K562 (cell line): Measurements from ENCODE around the gene MN1. TPM values are rescaled to one million over a fixed set of nuclear protein-coding genes. Genes with fewer than 3 reads are reported as not detected.

Experiments
- FOS ChIP-seq: IDR thresholded peaks from 3 replicates; pipeline ENCODE4 v1.6.1; 2011; ENCODE audit not compliant: insufficient read length; ENCODE audit errors: extremely low read depth
- RBFOX2 ChIP-seq: fragments of 200-400 bp; formaldehyde crosslinking; IDR thresholded peaks from 2 replicates; pipeline ENCODE4 v1.6.1; 2017; ENCODE audit warnings: low read depth, mild to moderate bottlenecking, low read length, moderate library complexity
- RBM22 ChIP-seq: fragments of 200-400 bp; formaldehyde crosslinking; IDR thresholded peaks from 2 replicates; pipeline ENCODE4 v1.6.1; 2018; ENCODE audit warnings: low read length, low read depth; ENCODE audit not compliant: poor library complexity, severe bottlenecking
- SPI1 ChIP-seq: IDR thresholded peaks from 2 replicates; pipeline ENCODE4 v1.6.1; 2011; ENCODE audit warnings: low read depth, low read length, control low read depth, borderline replicate concordance
- ZBTB17 ChIP-seq: fragments of 450-650 bp; formaldehyde crosslinking; IDR thresholded peaks from 2 replicates; pipeline ENCODE4 v1.4.0; 2020; ENCODE audit warnings: mild to moderate bottlenecking
- ZNF830 ChIP-seq: fragments of 250-450 bp; sonication (Bioruptor Pico); IDR thresholded peaks from 2 replicates; pipeline ENCODE4 v1.5.0; 2021; ENCODE audit warnings: mild to moderate bottlenecking
- polyA plus RNA-seq, 8 experiments: library from polyadenylated mRNA; depleted of rRNA in 4 of 8; stranded (reverse) in 5 of 8; unstranded in 3 of 8; fragments of >200 nt; fragmentation: Nextera tagmentation in 2 of 8; fragmentation: Illumina TruSeq in 1 of 8; extraction: Ambion mirVana in 2 of 8; extraction: Trizol in 1 of 8; gene quantifications; 2 replicates each; pipeline versions ENCODE4 v1.2.1 to v1.2.3, GENCODE V29; 2011 to 2014; ENCODE audit warnings: inconsistent platforms in 1 of 8, missing spikeins in 1 of 8
- total RNA-seq, 7 experiments: library from RNA; depleted of rRNA in 6 of 7; stranded (reverse); fragments of >200 nt in 6 of 7; fragmentation: Illumina TruSeq in 2 of 7; extraction: Trizol in 2 of 7; gene quantifications; 2 replicates each; pipeline versions ENCODE4 v1.2.1 to v1.2.3, GENCODE V29; 2011 to 2021; ENCODE audit warnings: low replicate concordance in 1 of 7
- TF ChIP-seq, protein P1 (sequence below), 3 experiments: fragments of 200-800 bp in 1 of 3; fragments of 250-450 bp in 1 of 3; fragments of 450-650 bp in 1 of 3; sonication (Bioruptor Pico) in 1 of 3; sonication (Bioruptor generic) in 1 of 3; formaldehyde crosslinking in 1 of 3; IDR thresholded peaks; 2 replicates each; pipeline versions ENCODE4 v1.6.1 to v1.8.0; 2016 to 2022; ENCODE audit warnings: mild to moderate bottlenecking in 2 of 3, missing genetic modification characterization in 2 of 3, missing compliant biosample characterization in 1 of 3, moderate library complexity in 1 of 3
- TF ChIP-seq, protein P2 (sequence below): fragments of 200-800 bp; sonication (Bioruptor generic); IDR thresholded peaks from 2 replicates; pipeline ENCODE4 v1.6.1; 2017; ENCODE audit warnings: missing genetic modification characterization, missing compliant biosample characterization
- TF ChIP-seq, protein P3 (sequence below): fragments of 250-450 bp; sonication (Bioruptor Pico); IDR thresholded peaks from 2 replicates; pipeline ENCODE4 v1.4.0; 2020; ENCODE audit warnings: mild to moderate bottlenecking, moderate library complexity, borderline replicate concordance

The MN1 gene
- total and polyA plus RNA-seq, 9 of the 15 experiments (the other 6 are each of a cell fraction or from before 2014, with no cell fraction given) = under 0.01 to 0.05 (median 0.03) TPM; not detected in 5

DNA sequence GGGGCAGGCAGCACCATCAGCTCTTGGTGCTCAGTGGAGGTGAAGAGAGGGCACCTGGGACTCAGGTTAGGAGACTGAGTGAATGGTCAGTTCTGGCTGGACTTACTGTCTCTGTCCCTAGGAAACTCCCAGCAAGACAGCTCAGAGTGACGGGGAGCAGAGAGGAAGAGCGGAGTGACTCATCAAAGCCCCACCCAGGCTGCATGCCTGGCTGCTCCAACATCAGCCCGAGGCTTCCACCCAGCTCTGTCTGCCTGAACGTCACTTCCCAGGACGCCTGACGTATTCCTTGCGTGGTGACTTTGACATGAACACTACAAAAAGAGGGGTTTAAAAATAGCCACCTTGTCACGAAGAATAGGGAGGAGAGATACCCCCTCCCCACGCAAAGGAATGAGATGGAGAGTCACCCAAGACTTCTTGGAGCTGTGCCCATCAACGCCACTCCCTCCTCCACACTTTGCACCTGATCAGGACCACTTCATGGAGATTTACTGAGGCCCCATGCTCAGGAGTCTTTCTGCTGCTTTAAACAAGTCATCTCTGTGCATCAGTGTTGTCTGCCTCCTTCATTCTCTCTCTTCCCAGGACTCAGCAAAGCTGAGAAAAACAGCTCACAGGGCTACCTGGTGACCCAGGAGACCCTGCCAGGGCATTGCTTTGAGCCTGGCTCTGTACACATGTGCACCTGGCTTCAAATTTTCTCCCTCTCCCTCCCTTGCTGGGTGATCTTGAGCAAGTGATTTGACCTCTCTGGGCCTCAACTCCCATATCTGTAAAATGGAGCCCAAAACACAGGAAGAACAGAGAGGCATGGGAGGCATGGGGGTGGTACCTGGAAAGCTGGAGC, 83.1 kb downstream of the MN1 start (continued):
- TF ChIP-seq, protein P1, sequence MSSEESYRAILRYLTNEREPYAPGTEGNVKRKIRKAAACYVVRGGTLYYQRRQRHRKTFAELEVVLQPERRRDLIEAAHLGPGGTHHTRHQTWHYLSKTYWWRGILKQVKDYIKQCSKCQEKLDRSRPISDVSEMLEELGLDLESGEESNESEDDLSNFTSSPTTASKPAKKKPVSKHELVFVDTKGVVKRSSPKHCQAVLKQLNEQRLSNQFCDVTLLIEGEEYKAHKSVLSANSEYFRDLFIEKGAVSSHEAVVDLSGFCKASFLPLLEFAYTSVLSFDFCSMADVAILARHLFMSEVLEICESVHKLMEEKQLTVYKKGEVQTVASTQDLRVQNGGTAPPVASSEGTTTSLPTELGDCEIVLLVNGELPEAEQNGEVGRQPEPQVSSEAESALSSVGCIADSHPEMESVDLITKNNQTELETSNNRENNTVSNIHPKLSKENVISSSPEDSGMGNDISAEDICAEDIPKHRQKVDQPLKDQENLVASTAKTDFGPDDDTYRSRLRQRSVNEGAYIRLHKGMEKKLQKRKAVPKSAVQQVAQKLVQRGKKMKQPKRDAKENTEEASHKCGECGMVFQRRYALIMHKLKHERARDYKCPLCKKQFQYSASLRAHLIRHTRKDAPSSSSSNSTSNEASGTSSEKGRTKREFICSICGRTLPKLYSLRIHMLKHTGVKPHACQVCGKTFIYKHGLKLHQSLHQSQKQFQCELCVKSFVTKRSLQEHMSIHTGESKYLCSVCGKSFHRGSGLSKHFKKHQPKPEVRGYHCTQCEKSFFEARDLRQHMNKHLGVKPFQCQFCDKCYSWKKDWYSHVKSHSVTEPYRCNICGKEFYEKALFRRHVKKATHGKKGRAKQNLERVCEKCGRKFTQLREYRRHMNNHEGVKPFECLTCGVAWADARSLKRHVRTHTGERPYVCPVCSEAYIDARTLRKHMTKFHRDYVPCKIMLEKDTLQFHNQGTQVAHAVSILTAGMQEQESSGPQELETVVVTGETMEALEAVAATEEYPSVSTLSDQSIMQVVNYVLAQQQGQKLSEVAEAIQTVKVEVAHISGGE (CRISPR knock-in tag; IDR thresholded peaks at IDR 0.05) = no peak
- TF ChIP-seq, protein P2, sequence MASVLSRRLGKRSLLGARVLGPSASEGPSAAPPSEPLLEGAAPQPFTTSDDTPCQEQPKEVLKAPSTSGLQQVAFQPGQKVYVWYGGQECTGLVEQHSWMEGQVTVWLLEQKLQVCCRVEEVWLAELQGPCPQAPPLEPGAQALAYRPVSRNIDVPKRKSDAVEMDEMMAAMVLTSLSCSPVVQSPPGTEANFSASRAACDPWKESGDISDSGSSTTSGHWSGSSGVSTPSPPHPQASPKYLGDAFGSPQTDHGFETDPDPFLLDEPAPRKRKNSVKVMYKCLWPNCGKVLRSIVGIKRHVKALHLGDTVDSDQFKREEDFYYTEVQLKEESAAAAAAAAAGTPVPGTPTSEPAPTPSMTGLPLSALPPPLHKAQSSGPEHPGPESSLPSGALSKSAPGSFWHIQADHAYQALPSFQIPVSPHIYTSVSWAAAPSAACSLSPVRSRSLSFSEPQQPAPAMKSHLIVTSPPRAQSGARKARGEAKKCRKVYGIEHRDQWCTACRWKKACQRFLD (CRISPR knock-in tag) = no peak; the same call in 1 of the 2 replicates
- TF ChIP-seq ZNF830 (no peak), ZBTB17 (no peak), FOS (peak; percentile 40), RBM22 (no peak), RBFOX2 (peak; percentile 25; the same call in 1 of the 2 replicates), SPI1 (peak; percentile 73)
- TF ChIP-seq, protein P3, sequence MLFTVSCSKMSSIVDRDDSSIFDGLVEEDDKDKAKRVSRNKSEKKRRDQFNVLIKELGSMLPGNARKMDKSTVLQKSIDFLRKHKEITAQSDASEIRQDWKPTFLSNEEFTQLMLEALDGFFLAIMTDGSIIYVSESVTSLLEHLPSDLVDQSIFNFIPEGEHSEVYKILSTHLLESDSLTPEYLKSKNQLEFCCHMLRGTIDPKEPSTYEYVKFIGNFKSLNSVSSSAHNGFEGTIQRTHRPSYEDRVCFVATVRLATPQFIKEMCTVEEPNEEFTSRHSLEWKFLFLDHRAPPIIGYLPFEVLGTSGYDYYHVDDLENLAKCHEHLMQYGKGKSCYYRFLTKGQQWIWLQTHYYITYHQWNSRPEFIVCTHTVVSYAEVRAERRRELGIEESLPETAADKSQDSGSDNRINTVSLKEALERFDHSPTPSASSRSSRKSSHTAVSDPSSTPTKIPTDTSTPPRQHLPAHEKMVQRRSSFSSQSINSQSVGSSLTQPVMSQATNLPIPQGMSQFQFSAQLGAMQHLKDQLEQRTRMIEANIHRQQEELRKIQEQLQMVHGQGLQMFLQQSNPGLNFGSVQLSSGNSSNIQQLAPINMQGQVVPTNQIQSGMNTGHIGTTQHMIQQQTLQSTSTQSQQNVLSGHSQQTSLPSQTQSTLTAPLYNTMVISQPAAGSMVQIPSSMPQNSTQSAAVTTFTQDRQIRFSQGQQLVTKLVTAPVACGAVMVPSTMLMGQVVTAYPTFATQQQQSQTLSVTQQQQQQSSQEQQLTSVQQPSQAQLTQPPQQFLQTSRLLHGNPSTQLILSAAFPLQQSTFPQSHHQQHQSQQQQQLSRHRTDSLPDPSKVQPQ = no peak
